HG03565 (cell line): ENCODE measurements around the gene TRUB2.

Source experiments
- ATAC-seq: cut with Tn5 transposase; IDR thresholded peaks from one replicate; pipeline ENCODE4 v1.9.1; 2021; ENCODE audit warnings: mild to moderate bottlenecking, moderate library complexity; ENCODE audit not compliant: unreplicated experiment

The TRUB2 gene

GRCh38 chr9:128274245-128274644 lies 48.0 kb downstream of the TRUB2 start:
- ATAC-seq: no peak

DNA sequence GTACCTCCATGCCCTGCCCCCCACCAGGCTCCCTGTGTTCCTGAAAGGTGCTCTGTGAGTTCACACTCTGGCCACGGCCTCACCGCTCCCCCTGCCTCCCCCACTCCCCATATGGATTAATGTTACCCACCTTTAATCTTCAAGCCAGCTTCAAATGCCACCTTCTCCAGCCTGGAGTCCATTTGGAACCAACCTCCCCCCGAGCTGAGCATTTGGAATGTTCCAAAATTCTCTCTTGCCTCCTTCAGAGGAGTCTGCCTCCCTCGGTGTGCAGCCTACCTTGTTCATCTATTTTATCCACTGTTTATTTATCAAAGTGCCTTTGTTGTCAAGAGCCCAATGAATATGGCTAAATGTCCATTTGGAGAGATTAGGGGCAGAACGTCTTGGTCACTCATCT lies 50.7 kb downstream of the TRUB2 start:
- ATAC-seq: no peak

GRCh38 chr9:128271112-128271511 lies 51.1 kb downstream of the TRUB2 start:
- no peak for ATAC-seq

DNA sequence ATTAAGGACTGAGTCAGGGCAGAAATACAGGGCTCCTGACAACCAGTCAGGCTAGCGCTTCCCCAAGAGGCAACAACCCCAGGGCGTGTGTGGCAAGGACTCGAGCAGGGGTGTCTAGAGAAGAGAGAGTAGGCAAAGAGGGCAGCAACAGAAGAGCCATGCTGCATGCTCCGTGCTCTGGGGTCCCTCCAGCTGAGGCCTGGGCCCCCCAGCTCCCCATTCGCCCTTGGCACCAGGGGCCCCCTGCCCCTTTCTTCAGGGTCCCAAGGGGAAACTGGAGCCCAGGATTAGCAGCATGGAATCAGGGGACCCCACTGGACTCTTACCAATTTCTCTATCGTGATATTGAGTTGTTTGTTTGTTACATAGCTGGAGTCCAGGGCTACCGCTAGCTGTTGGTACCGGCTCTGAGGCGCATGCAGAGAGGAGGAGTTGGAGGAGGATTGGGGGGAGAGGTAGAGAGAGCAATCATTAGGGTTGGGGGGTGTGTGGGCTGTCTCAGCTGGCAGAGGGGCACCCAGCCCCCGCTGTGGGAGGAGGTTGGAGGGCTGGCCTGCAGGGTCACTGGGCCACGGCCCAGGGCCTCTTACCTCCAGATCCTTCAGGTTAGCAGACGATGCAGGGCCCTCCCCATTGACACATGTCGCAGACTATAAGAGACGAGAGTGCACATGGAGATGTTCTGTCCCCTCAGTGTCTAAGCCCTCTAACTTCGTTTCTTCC lies 55.2 kb downstream of the TRUB2 start:
- no peak for ATAC-seq

DNA sequence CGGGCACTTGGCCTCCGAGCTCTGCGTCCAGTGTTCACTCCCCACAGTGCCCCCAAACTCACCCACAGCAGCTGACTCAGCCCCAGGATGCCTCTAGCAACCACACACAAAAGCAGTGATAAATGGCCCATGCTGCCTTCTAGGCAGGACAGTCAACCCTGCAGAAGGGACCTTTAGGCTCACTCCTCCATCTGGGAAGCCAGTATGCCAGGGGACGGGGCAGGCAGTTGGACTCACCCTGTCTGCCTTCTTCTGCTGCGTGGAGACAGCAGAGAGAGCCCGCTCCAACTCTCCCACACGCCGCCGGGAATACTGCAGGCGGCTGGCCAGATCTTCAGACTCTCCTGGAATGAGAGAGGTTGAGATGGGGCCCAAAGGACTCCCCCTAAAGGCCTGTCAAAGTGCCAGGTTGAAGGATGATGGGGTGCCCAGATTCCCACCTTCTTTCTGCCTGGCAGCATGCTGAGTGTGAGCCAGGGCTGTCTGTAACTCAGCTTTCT lies 56.8 kb downstream of the TRUB2 start:
- ATAC-seq: no peak

DNA sequence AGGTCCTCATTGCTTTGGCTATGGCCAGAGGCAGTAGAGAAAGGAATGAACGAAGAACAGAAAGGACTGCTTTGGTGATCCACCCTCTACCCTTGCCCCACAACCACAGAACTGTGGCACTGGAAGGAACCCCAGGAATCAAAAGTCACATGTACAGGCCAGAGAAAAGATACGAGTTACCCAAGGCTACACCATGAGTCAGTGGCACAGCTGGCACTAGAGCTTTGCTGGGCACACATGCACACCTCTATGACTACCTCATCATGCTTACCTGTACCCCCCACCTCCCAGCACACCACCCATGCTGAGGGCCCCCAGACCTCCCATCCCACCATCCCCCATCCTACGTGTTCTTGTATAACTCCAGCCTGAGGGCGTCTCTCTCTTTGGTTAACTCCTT lies 59.6 kb downstream of the TRUB2 start:
- no peak for ATAC-seq

- ATAC-seq: no peak
Measured at GRCh38 chr9:128260340-128260739, 61.9 kb downstream of the TRUB2 start.

DNA sequence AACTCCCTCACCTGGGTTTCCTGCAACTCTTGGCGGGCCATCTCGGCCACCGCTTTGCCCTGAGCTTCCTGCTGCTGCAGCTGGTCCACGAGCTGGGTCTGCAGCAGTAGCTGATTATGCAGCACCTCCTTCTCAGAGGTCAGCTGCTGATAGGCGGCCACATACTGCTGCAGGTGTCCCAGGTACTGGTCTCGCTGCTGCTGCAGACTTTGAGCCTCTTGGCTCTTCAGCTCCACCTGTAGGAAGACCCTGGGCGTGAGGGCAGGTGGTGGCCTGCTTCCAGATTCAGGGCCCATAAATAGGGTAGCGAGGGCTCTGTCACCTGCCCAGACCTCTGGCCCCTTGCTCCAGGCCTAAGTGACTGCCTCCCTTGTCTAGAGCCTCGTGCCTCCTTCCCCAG lies 63.1 kb downstream of the TRUB2 start:
- ATAC-seq: no peak

DNA sequence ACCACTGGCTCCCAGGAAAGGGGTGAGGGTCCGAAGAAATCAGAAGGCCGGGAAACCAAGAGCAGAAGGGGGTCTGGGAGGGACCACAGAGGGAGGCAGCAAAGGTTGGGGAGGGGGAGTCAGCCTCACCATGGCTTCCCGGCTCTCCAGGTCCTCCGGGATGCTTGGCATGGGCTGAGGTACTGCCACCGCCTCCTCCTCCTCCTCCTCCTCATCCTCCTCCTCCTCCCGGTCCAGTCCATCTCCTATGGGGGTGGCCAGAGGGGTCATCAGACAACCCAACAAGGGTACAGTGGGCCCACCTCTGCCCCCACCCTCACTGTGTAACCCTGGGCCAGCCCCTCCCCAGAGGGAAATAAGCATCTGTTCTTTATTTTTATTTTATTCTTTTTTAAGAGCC lies 63.9 kb downstream of the TRUB2 start:
- no peak for ATAC-seq

DNA sequence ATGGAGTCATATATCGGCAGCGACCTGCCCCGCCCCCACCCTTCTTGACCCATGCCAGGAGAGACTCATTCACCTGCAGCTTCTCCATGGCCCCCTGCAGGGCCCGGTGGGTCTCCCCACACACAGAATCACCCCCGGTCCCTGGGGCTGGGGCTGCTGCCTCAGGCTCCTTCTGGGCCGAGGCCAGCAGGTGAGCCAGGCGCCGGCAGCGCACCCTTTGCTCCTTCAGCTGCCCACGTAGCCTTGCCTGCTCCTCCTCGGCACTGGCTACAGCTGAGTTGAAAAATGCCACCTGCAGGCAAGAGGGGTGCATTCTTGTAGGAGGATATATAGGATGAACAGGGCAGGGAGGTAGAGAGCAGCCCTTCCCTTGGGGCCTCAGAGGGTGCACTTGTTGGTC lies 64.3 kb downstream of the TRUB2 start:
- ATAC-seq: no peak

- no peak for ATAC-seq
Measured at GRCh38 chr9:128257086-128257825, 65.0 kb downstream of the TRUB2 start.
